GM18858 (cell line): Measurements from ENCODE around the gene PROM1.

Experiments
- ATAC-seq: cut with Tn5 transposase; IDR thresholded peaks from one replicate; pipeline ENCODE4 v1.9.1; 2021; ENCODE audit not compliant: unreplicated experiment

PROM1 gene

GRCh38 chr4:16067515-16067914 is 16.3 kb downstream of the PROM1 start:
- no peak for ATAC-seq

GRCh38 chr4:16066586-16067128 is 17.2 kb downstream of the PROM1 start:
- ATAC-seq = no peak

GRCh38 chr4:16065066-16065465 is 18.8 kb downstream of the PROM1 start:
- ATAC-seq = no peak

GRCh38 chr4:16062601-16063000 is 21.2 kb downstream of the PROM1 start:
- no peak for ATAC-seq

GRCh38 chr4:16056681-16057385 is 27.0 kb downstream of the PROM1 start:
- ATAC-seq = no peak

- no peak for ATAC-seq
Observed at GRCh38 chr4:16055873-16056272, 27.9 kb downstream of the PROM1 start.

GRCh38 chr4:16055471-16055870 is 28.4 kb downstream of the PROM1 start:
- no peak for ATAC-seq

- no peak for ATAC-seq
Observed at GRCh38 chr4:16052939-16053338, 30.9 kb downstream of the PROM1 start.

GRCh38 chr4:16051980-16052379 is 31.8 kb downstream of the PROM1 start:
- no peak for ATAC-seq

GRCh38 chr4:16051132-16051531 is 32.7 kb downstream of the PROM1 start:
- no peak for ATAC-seq

- ATAC-seq = no peak
Observed at GRCh38 chr4:16050669-16051068, 33.2 kb downstream of the PROM1 start.

GRCh38 chr4:16048619-16049419 is 35.0 kb downstream of the PROM1 start:
- ATAC-seq = no peak

- no peak for ATAC-seq
Observed at GRCh38 chr4:16045687-16046086, 38.1 kb downstream of the PROM1 start.

GRCh38 chr4:16043642-16044498 is 40.0 kb downstream of the PROM1 start:
- ATAC-seq = no peak

- ATAC-seq = no peak
Observed at GRCh38 chr4:16039139-16039538, 44.7 kb downstream of the PROM1 start.

GRCh38 chr4:16037901-16038300 is 45.9 kb downstream of the PROM1 start:
- ATAC-seq = no peak

GRCh38 chr4:16035843-16036242 is 48.0 kb downstream of the PROM1 start:
- ATAC-seq = no peak

GRCh38 chr4:16034010-16034748 is 49.6 kb downstream of the PROM1 start:
- no peak for ATAC-seq

GRCh38 chr4:16032396-16032770 is 51.4 kb downstream of the PROM1 start:
- ATAC-seq = no peak

GRCh38 chr4:16031546-16032395 is 52.1 kb downstream of the PROM1 start:
- no peak for ATAC-seq
